Measurements from ENCODE around the gene ATXN1.
"Not testable (repeated sequence)": the region's sequence is repeated elsewhere in the genome, so short reads cannot be mapped to it uniquely, and the experiment has no call there.

ATXN1 gene

DNA sequence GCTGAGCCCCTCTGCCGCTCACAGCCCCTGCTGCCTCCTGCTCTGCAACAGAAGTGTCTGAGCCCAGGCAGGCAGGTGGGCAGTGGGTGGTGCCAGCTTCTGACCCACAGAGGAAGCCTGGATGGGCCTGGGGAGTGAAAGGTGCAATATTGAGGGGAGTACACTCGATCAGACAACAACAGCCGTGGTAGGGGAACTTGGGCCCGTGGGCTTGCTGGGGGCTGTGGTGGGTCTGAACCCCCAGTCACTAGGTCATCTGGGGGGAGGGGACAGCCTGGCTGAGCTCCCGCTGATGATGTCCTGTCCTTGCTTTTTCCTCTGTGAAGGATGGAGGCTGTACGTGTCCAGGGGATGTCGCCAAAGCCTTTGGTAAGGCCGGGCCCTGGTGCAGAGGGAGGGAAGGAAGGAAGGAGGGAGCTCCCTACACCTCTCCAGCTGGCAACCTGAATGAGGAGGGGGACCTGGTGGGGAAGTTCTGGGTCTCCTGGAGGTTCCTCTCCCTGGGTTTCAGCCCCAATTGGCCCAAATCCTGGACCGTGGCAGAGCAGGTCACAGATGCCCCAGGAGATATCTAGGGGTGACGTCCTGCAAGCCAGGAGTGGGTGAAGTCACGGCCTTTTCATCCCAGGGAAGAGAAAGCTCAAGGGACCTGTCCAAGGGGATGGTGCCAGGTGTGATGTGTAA lies 475.7 kb downstream of the ATXN1 start:
- no peak for FAIRE-seq

DNA sequence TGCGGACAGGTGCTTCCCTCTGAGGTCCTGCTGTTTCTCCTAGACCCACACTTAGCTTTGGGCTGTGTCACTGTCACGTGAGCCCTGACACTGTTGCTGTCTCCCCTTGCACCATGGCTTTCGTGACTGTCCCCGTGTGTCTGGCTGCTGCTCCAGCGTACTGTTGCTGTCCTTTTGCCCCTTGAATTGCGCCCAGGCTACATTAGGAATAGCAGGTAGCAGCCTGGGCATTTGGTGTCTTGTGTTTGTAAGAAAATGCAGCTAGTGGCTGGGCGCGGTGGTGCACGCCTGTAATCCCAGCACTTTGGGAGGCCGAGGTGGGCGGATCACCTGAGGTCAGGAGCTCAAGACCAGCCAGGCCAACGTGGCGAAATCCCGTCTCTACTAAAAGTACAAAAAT lies 476.8 kb downstream of the ATXN1 start:
- no peak for FAIRE-seq

DNA sequence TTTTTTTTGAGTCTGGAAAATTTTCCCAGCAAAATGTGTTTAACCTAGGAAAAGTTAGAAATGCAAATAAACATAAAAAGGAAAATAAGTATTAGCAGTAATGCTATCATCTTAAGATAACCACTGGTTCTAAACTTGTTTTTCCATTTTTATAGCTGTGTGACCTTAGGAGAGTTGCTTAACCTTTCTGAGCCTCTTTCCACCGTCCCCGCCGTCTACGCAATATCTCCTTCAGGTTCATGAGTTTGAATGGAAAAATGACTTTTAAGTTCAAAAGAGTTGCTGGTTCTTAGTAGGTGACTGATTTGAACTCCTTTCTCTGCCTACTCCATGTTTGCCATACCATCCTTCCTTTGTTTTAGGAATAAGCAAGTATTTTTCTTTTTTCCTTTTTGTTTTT lies 478.9 kb downstream of the ATXN1 start:
- FAIRE-seq, result no peak

DNA sequence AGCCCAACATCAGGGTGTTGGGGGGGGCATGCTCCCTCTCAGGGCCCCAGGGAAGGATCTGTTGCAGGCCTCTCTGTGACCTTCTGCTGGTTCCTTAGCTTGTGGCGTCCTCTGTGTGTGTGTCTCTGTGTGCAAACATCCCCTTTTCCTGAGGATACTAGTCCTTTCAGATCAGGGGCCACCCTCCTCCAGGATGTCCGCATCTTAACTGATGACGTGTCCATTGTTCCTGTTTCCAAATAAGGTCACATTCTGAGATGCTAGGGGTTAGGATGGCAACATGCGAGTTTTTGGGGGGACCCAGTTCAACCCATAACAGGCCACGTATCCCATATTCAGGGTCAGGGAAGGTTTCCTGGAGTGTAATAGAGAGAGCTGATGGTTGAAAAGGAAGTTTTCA lies 482.0 kb downstream of the ATXN1 start:
- FAIRE-seq, result no peak

GRCh38 chr6:16278750-16279149 lies 482.5 kb downstream of the ATXN1 start:
- no peak for FAIRE-seq

GRCh38 chr6:16278048-16278724 lies 483.1 kb downstream of the ATXN1 start:
- FAIRE-seq, result no peak

DNA sequence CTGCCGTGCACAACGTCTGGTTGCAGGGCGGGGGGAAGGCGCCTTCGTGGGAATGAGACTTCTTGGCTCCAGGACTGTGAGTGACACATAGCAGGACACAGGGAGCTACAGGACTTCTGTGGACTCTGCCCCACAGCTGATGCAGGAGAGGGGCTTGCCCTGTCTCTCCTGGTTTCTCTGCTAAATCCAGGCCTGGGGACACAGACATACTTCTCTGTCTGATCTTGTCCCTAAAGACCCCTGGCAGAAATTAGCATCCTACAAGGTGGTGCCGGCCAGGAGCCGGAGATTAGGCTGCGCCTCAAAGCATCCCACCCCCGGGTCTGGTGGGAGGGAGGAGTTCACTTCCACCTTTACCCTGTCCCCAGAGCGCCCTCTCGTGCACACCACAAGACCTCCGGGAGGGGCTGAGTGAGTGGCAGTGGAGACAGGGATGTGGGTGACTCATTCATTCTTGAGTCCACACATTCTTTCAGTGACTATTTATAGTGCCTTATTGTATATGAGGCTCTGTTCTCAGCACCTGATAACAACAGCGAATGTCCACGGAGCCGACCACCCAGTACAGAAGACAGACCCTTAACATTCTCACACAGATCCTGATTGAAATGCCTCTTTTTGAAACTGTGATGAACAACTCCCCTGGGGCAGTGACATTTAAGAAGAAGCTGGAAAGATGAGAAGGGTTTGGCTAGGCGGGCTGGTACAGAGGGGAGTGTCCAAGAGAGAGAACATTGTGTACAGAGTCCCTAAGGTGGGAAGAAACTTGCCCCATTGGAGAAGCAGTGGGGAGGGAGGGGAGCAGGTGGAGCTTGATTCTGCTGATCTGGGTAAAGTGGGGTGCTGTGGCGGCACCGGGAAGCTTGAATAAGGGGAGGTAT lies 483.9 kb downstream of the ATXN1 start:
- no peak for FAIRE-seq

DNA sequence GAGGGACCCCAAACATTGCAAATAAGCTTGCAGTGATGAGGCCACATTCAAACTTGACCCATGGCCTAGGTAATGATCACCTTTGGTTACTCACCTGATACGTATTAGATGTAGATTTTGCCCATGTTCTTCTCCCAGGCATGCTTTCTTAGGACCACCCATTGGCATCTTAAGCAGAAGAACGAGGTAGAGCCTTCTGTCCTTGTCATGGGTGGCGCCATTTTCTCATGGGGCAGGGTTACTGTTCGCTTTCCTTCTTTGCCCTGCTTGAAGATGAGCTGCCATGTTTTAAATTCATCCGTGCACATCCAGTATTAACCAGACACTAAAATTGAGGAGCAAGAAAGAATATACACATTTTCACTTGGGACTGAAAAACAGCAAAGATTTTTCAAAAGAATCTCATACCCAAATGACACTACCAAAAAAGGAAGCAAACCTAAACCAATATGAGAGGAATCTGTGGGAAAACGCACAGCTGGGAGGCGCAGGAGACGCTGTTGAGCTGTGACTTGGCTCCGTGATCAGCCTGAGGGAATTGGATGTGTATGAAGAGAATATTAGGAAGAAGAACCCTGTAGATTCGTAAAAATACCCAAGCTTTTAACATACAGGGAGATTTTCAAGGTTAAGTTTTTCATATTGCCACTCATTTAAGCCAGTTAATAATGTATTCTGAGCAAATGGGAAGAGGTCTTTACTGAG lies 486.2 kb downstream of the ATXN1 start:
- FAIRE-seq, result no peak

- no peak for FAIRE-seq
These were observed 486.8 kb downstream of the ATXN1 start for GRCh38 chr6:16274483-16274882.

- no peak for FAIRE-seq
These were observed 488.0 kb downstream of the ATXN1 start for GRCh38 chr6:16273256-16273655.

DNA sequence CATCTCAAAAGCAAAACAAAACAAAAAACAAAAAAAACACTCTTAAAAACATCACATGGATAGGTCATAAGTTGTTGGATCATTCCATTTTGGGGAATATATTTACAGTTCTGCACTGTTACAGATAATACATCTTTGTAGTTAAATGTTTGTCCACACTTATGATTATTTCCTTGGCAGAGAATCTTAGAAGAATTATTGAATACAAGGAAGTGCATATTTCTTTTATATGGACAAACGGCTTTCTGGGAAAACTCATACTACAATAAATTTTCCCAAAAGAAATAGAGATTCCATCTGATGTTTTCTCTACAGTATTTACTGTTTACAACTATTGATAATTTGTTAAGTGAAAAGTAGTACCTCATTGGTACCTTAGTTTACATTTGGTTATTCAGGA lies 489.1 kb downstream of the ATXN1 start:
- no peak for FAIRE-seq

DNA sequence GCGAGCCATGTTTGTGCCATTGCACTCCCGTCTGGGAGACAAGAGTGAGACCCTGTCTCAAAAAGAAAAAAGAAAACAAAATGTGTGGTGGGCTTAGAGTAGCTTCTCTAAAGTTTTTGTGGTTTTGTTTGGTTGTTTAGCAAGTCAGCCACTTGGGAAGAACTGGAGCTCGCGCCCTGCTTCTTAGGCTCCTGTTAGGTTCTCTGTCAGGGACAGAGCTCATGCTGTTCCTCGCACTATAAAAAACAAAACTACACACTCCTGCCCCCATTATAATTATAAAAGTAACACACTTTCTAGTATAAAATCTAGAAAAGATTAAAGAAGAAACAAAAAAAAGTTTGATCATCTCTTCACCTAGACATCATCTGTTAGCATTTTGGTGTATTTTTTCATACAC lies 489.8 kb downstream of the ATXN1 start:
- no peak for FAIRE-seq

GRCh38 chr6:16270178-16270794 lies 491.0 kb downstream of the ATXN1 start:
- no peak for FAIRE-seq

GRCh38 chr6:16269442-16270070 lies 491.7 kb downstream of the ATXN1 start:
- not testable (repeated sequence) for FAIRE-seq

DNA sequence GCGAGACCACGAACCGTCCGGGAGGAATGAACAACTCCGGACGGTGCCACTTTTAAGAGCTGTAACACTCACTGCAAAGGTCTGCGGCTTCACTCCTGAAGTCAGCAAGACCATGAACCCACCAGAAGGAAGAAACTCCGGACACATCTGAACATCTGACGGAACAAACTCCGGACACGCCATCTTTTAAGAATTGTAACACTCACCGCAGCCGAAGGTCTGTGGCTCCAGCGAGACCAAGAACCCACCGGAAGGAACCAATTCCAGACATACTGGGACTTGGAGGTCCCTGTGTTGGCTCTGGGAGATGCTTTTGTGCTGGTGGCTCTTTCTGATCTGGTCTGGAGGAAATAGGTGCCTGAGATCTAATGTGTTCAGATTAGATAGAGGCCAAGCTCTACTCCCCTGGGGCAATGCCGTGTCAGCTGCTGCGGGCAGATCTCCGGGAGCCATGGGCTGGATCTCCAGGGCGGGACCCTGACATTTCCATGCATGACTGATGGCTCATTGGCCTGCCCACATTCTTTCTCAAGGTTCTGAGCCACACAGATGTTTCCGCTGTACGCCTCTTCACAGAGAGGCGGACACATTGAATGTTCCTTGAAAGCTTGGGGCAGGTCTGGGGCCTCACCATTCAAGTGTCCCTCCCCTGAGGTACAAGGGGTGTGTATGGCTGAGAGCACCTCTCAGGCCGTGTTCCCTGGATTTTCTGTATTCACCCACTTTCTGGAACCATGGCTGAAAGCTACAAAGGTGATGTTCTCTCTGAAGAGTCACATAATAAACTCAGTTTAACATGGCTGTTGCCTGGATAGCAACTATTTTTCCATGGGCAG lies 493.6 kb downstream of the ATXN1 start:
- FAIRE-seq, result no peak

GRCh38 chr6:16265351-16266341 lies 495.6 kb downstream of the ATXN1 start:
- no peak for FAIRE-seq

GRCh38 chr6:16264785-16265184 lies 496.5 kb downstream of the ATXN1 start:
- no peak for FAIRE-seq

DNA sequence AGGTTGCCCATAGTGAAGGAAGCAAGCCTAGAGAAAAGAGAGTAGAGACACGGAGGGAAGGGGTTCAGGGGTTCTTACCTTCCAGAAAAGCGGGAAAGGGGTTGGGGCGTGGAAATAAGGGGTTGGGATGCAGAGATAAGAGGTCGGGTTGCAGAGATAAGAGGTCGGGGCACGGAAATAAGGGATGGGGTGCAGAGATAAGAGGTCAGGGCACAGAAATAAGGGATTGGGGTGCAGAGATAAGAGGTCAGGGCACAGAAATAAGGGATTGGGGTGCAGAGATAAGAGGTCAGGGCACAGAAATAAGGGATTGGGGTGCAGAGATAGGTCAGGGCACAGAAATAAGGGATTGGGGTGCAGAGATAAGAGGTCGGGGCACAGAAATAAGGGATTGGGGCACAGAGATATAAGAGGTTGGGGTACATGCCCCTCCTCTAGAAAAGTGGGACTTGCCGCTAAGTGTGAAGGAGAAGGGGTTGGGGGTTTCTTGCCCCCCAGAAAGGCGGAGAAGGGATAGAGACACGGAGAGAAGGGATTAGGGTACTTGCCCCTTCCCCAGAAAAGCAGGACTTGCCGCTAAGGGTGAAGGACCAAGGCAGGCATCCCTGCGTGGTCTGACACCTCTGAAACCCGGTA lies 497.7 kb downstream of the ATXN1 start:
- not testable (repeated sequence) for FAIRE-seq

DNA sequence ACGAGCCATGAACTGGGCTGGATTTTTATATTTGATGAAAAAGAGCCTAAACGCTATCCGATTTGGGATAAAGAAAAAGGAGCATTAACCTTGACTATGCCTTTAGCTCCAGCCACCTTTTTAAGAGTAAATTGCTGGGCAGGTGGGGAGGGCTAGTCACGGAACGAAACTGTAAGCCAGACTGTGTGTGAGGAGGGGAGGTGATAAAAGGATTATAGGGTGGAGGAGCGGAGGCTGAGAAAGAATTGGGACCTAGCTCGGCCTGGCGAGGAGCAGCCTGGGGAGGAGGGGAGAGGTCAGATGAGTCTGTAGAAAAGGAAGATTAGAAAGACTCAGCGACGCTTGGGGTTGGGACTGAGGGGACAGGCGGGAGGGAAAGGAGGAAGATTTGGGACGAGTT lies 498.5 kb downstream of the ATXN1 start:
- FAIRE-seq, result not testable (repeated sequence)
